MM.1S (cell line): ENCODE data around the gene CRIP3.

Experiments
- CTCF ChIP-seq: fragments of 300-600 bp; sonication (generic); IDR thresholded peaks from 2 replicates; pipeline ENCODE4 v1.5.1; 2016; ENCODE audit warnings: antibody characterized with exemption, low read length, mixed read lengths
- EZH2 ChIP-seq: fragments of 300-600 bp; sonication (generic); optimal IDR thresholded peaks from 2 replicates; pipeline ENCODE3; 2017; ENCODE audit warnings: low read depth, mild to moderate bottlenecking, antibody characterized with exemption, low read length, mixed read lengths
- EZH2phosphoT487 ChIP-seq: fragments of 300-600 bp; sonication (generic); IDR thresholded peaks from 2 replicates; pipeline ENCODE4 v1.6.1; 2018; ENCODE audit warnings: antibody characterized with exemption, low read length

- no peak for TF ChIP-seq CTCF
- TF ChIP-seq EZH2: no peak
- no peak for TF ChIP-seq EZH2phosphoT487
Observed at GRCh38 chr6:43268355-43268700, 40.3 kb downstream of the CRIP3 start.
